ENCODE results near the gene RNF39. TPM values are rescaled to one million over a fixed set of nuclear protein-coding genes. Genes with fewer than 3 reads are reported as not detected.

The RNF39 gene
- total and polyA plus RNA-seq, 10 of the 15 experiments (the other 5 are each of a cell fraction or from before 2014, with no cell fraction given), result 0.04 to 0.11 TPM; not detected in 8

DNA sequence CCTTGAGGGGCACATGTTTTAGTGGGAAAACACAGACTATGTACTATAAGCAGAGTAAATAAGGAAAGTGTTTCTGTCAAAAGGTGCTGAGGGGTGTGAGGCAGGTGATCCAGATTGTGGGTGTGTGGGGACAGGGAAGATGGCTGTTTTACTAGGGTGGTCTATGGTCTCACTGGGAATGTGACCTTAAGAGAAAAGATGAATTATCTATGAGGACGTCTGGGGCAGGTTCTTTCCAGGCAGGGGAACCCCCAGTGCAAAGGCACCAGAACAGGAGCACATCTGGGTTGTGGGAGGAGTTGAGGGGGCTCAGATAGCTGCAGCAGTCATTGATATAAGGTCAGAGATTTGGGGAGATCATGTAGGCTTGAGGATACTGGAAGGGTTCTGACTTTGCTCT, 32.7 kb downstream of the RNF39 start (continued):
- 0 out of 2 replicates have a peak, but pooled peaks have one; percentile 13 for TF ChIP-seq MTA2 (IDR thresholded peaks at IDR 0.05; ENCODE audit: low read depth)
- no peak for TF ChIP-seq POLR2AphosphoS5 (IDR thresholded peaks at IDR 0.05; ENCODE audit: low read length)
- peak; percentile 68; the same call in 1 of the 2 replicates for TF ChIP-seq SMARCA5 (IDR thresholded peaks at IDR 0.05)
- no peak for TF ChIP-seq HCFC1 (IDR thresholded peaks at IDR 0.05; ENCODE audit: low read length)
- 0 out of 2 replicates have a peak, but pooled peaks have one; percentile 1 for TF ChIP-seq IRF4 (IDR thresholded peaks at IDR 0.05; ENCODE audit: low read depth, low read length)
- TF ChIP-seq, protein P1, sequence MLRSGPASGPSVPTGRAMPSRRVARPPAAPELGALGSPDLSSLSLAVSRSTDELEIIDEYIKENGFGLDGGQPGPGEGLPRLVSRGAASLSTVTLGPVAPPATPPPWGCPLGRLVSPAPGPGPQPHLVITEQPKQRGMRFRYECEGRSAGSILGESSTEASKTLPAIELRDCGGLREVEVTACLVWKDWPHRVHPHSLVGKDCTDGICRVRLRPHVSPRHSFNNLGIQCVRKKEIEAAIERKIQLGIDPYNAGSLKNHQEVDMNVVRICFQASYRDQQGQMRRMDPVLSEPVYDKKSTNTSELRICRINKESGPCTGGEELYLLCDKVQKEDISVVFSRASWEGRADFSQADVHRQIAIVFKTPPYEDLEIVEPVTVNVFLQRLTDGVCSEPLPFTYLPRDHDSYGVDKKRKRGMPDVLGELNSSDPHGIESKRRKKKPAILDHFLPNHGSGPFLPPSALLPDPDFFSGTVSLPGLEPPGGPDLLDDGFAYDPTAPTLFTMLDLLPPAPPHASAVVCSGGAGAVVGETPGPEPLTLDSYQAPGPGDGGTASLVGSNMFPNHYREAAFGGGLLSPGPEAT (IDR thresholded peaks at IDR 0.05; ENCODE audit: low read depth), result peak; percentile 74
- TF ChIP-seq RELA (IDR thresholded peaks at IDR 0.05; ENCODE audit: borderline replicate concordance, partially characterized antibody), result peak; percentile 55
- no peak for TF ChIP-seq ZZZ3 (IDR thresholded peaks at IDR 0.05; ENCODE audit: control insufficient read depth, insufficient read length, low read depth)
- TF ChIP-seq RUNX3 (IDR thresholded peaks at IDR 0.05; ENCODE audit: low read length), result no peak
- TF ChIP-seq ESRRA (IDR thresholded peaks at IDR 0.05; ENCODE audit: low read length), result no peak
- TF ChIP-seq IKZF1 (conservative IDR thresholded peaks at IDR 0.05), result no peak
- TF ChIP-seq, protein P2, sequence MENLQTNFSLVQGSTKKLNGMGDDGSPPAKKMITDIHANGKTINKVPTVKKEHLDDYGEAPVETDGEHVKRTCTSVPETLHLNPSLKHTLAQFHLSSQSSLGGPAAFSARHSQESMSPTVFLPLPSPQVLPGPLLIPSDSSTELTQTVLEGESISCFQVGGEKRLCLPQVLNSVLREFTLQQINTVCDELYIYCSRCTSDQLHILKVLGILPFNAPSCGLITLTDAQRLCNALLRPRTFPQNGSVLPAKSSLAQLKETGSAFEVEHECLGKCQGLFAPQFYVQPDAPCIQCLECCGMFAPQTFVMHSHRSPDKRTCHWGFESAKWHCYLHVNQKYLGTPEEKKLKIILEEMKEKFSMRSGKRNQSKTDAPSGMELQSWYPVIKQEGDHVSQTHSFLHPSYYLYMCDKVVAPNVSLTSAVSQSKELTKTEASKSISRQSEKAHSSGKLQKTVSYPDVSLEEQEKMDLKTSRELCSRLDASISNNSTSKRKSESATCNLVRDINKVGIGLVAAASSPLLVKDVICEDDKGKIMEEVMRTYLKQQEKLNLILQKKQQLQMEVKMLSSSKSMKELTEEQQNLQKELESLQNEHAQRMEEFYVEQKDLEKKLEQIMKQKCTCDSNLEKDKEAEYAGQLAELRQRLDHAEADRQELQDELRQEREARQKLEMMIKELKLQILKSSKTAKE (IDR thresholded peaks at IDR 0.05; ENCODE audit: low read depth, poor library complexity, severe bottlenecking), result no peak
- TF ChIP-seq PML (IDR thresholded peaks at IDR 0.05; ENCODE audit: low read length), result no peak
- TF ChIP-seq, protein P3, sequence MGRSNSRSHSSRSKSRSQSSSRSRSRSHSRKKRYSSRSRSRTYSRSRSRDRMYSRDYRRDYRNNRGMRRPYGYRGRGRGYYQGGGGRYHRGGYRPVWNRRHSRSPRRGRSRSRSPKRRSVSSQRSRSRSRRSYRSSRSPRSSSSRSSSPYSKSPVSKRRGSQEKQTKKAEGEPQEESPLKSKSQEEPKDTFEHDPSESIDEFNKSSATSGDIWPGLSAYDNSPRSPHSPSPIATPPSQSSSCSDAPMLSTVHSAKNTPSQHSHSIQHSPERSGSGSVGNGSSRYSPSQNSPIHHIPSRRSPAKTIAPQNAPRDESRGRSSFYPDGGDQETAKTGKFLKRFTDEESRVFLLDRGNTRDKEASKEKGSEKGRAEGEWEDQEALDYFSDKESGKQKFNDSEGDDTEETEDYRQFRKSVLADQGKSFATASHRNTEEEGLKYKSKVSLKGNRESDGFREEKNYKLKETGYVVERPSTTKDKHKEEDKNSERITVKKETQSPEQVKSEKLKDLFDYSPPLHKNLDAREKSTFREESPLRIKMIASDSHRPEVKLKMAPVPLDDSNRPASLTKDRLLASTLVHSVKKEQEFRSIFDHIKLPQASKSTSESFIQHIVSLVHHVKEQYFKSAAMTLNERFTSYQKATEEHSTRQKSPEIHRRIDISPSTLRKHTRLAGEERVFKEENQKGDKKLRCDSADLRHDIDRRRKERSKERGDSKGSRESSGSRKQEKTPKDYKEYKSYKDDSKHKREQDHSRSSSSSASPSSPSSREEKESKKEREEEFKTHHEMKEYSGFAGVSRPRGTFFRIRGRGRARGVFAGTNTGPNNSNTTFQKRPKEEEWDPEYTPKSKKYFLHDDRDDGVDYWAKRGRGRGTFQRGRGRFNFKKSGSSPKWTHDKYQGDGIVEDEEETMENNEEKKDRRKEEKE (IDR thresholded peaks at IDR 0.05), result no peak
- TF ChIP-seq EED (IDR thresholded peaks at IDR 0.05; ENCODE audit: low read depth), result no peak
- no peak for TF ChIP-seq ATF2 (IDR thresholded peaks at IDR 0.05; ENCODE audit: low read length)
- TF ChIP-seq HSF1 (IDR thresholded peaks at IDR 0.05; ENCODE audit: low read depth, low read length), result no peak
- TF ChIP-seq ZBED1 (IDR thresholded peaks at IDR 0.05; ENCODE audit: borderline replicate concordance), result no peak
- TF ChIP-seq BMI1 (IDR thresholded peaks at IDR 0.05; ENCODE audit: borderline replicate concordance), result no peak
- 0 out of 2 replicates have a peak, but pooled peaks have one; percentile 22 for TF ChIP-seq HDGF (IDR thresholded peaks at IDR 0.05)
- TF ChIP-seq SMAD5 (IDR thresholded peaks at IDR 0.05; ENCODE audit: low read depth), result no peak
- TF ChIP-seq JUND (IDR thresholded peaks at IDR 0.05; ENCODE audit: low read depth, low read length), result no peak
- TF ChIP-seq RFX5 (IDR thresholded peaks at IDR 0.05; ENCODE audit: low read depth, low read length), result no peak
